Heart right ventricle (tissue), 16 donors: ENCODE results near the gene ACSBG1. TPM values are rescaled to one million over a fixed set of nuclear protein-coding genes. Genes with fewer than 3 reads are reported as not detected.

Experiments used
- ATAC-seq, 8 donors: fragments of 200-7000 bp; cut with Tn5 transposase; one replicate each; pipeline ENCODE4 v1.9.1; 2020; ENCODE audit warnings: mild to moderate bottlenecking in 8 of 8, moderate library complexity in 8 of 8, moderate number of reproducible peaks in 1 of 8
- DNase-seq, 2 donors: peaks; one replicate each; pipeline ENCODE4 v3.0.0-alpha.2; 2020
- H3K27ac ChIP-seq, 10 donors: fragments of 200-600 bp; sonication (generic) in 2 of 10; one replicate each; pipeline versions ENCODE4 v1.5.0 to v1.8.0; 2020 to 2022; ENCODE audit warnings: mild to moderate bottlenecking in 3 of 10
- H3K27me3 ChIP-seq, 7 donors: fragments of 200-600 bp; one replicate each; pipeline ENCODE4 v1.8.0; 2021 to 2022; ENCODE audit warnings: mild to moderate bottlenecking in 2 of 7
- H3K36me3 ChIP-seq, 9 donors: fragments of 200-600 bp; sonication (generic) in 1 of 9; one replicate each; pipeline versions ENCODE4 v1.5.0 to v1.8.0; 2020 to 2022; ENCODE audit warnings: mild to moderate bottlenecking in 2 of 9
- H3K4me1 ChIP-seq, 9 donors: fragments of 200-600 bp; sonication (generic) in 1 of 9; one replicate each; pipeline versions ENCODE4 v1.5.0 to v1.8.0; 2020 to 2022; ENCODE audit warnings: mild to moderate bottlenecking in 4 of 9
- H3K4me3 ChIP-seq, 10 donors: fragments of 200-600 bp; sonication (generic) in 2 of 10; one replicate each; pipeline versions ENCODE4 v1.5.0 to v1.8.0; 2020 to 2022; ENCODE audit warnings: mild to moderate bottlenecking in 7 of 10, moderate library complexity in 2 of 10
- H3K9me3 ChIP-seq, 11 donors: fragments of 200-600 bp in 10 of 11; sonication (generic) in 2 of 11; one replicate each; pipeline versions ENCODE4 v1.5.0 to v1.8.0; 2013 to 2022; ENCODE audit warnings: mild to moderate bottlenecking in 2 of 11, control low read depth in 1 of 11, moderate library complexity in 1 of 11
- CTCF ChIP-seq, 9 donors: fragments of 200-600 bp; sonication (generic) in 2 of 9; IDR thresholded peaks; one replicate each; pipeline versions ENCODE4 v1.5.0 to v1.8.0; 2021 to 2022; ENCODE audit warnings: antibody characterized with exemption in 9 of 9, mild to moderate bottlenecking in 5 of 9, moderate library complexity in 1 of 9
- WGBS, 2 donors: extraction: QIAGEN DNeasy Blood & Tissue Kit; methylation state at CpG; one replicate each; pipeline ENCODE4 v1.1.7; 2013; ENCODE audit warnings: inconsistent platforms in 1 of 2; 5-methylcytosine and 5-hydroxymethylcytosine counted together
- intact Hi-C, 10 donors: fragments of 100-400 bp; cut with DNase I; formaldehyde crosslinking; loops; one replicate each; pipeline versions ENCODE4 v1.11.1 to v1.14.2; 2022
- polyA plus RNA-seq, 2 donors: library from polyadenylated mRNA; stranded (reverse); fragments of 200-250 nt; gene quantifications; one replicate each; pipeline ENCODE4 v1.2.3, GENCODE V29; 2013
- total RNA-seq, 10 donors: library from RNA; stranded (reverse); fragmentation: NEBNext Ultra II Directional in 3 of 10; extraction: Animal tissue kit (Norgen Biotek cat#: 25700) in 3 of 10; gene quantifications; one replicate each; pipeline versions ENCODE4 v1.2.1 to v1.2.4, GENCODE V29; 2021 to 2023
- donor health status: Arrhythmogenic right ventricular cardiomyopathy.
- donor health status: ischemic (EF 13 %, LVEDD 7.1; RV severe dilation, severe dysfunction).
- donor health status: healthy with polysubstance abuse.
- donor health status: DM: no; HTN: yes; CAD: no.
- donor health status: DM: no; HTN: no; CAD: no.
- donor health status: ischemic (EF 25% LVEDD 6.9; RV normal size, moderate dysfunction).
- donor health status: ischemic (EF 25% LVEDD 5.7; RV mildly dilated, moderate dysfunction).
- donor health status: healthy.
- donor health status: DM: yes; HTN: yes; CAD: no.
- donor health status: Ischemic cardiomyopathy.
- donor health status: ischemic (EF 35%, LVEDD 5.7; RV mildly dilated, moderate dysfunction).
- donor health status: nonischemic (EF 11% LVEDD 7.7; RV severe dilation, severe dysfunction).
- donor health status: DM: yes; HTN: yes; CAD: no.
- donor health status: PGD.
- donor health status: ischemic (EF 29% LVEDD 5.4; RV normal size, mild dysfunction).
- donor health status: nonischemic (EF 23%, LVEDD 6.1; RV moderate dilation, normal function).

Gene ACSBG1
- total and polyA plus RNA-seq, 12 donors = 0.22 to 0.65 (median 0.44) TPM; not detected in 8

GRCh38 chr15:78133801-78134200 is 100.6 kb downstream of the ACSBG1 start:
- H3K4me3 ChIP-seq = no peak overlapping the region
- ATAC-seq (no peak), DNase-seq (no peak)
- no peaks in the 10 kb centered on the region for H3K9me3 ChIP-seq
- H3K4me1 ChIP-seq = peaks cover 0 to 13% (median 10%) of the 10 kb centered on the region in 9 donors
- TF ChIP-seq CTCF (IDR thresholded peaks at IDR 0.05) = no peak
- no peaks in the 10 kb centered on the region for H3K27me3 ChIP-seq
- H3K27ac ChIP-seq = no peak overlapping the region
- H3K36me3 ChIP-seq = no peaks in the 10 kb centered on the region
- 97 to 98% methylated on average over 2 of the region's 2 CpGs for WGBS, 2 donors
- intact Hi-C loops = loop anchor here in 5 of 10 donors (5.0 to 10.0 kb wide), 3 partner anchors 38 to 108 kb away; no protein-coding TSS in a partner anchor

GRCh38 chr15:78131295-78132061 is 102.9 kb downstream of the ACSBG1 start, which contains the start of gene CIB2:
Gene CIB2 (minus strand): TSS chr15:78131445. CDS start chr15:78131215, 230 bp downstream.
- Histone ChIP-seq H3K27me3 (no peaks in the 10 kb centered on the region), H3K4me1 (peaks cover 0 to 13% (median 10%) of the 10 kb centered on the region in 9 donors), H3K4me3 (peak within 1 kb of the TSS; percentile 56 to 95 (median 80)), H3K27ac (peak within 1 kb of the TSS; percentile 71 to 91 (median 84)), H3K9me3 (no peaks in the 10 kb centered on the region), H3K36me3 (no peaks in the 10 kb centered on the region)
- WGBS, 2 donors = 1% methylated on average over 67 to 79 of the region's 79 CpGs
- intact Hi-C loops = loop anchor here in 6 of 10 donors (2.0 to 10.0 kb wide), 4 partner anchors 17 to 111 kb away; partner anchors contain the start of gene IDH3A (in 1 of the 6)
- peak; percentile 63 to 94 (median 85) for TF ChIP-seq CTCF (IDR thresholded peaks at IDR 0.05)
- peak; percentile 86 to 95 (median 90) for ATAC-seq
- DNase-seq = peak; percentile 60 to 81

- no peak for DNase-seq
- 28 to 37% methylated on average over 42 to 51 of the region's 51 CpGs for WGBS, 2 donors
- Histone ChIP-seq H3K27me3 (no peaks in the 10 kb centered on the region), H3K27ac (peak overlapping the region in 8 of 10 donors; percentile 71 to 91 (median 84)), H3K36me3 (no peaks in the 10 kb centered on the region), H3K9me3 (no peaks in the 10 kb centered on the region), H3K4me3 (peak overlapping the region; percentile 56 to 95 (median 80)), H3K4me1 (peaks cover 0 to 13% (median 10%) of the 10 kb centered on the region in 9 donors)
- intact Hi-C loops = loop anchor here in 6 of 10 donors (2.0 to 10.0 kb wide), 4 partner anchors 18 to 112 kb away; partner anchors contain the start of gene IDH3A (in 1 of the 6)
- peak in 2 of 8 donors; percentile 4 to 42 for ATAC-seq
- TF ChIP-seq CTCF (IDR thresholded peaks at IDR 0.05) = no peak
Measured at GRCh38 chr15:78130466-78131294, 103.7 kb downstream of the ACSBG1 start.

- H3K9me3 ChIP-seq = no peaks in the 10 kb centered on the region
- H3K4me3 ChIP-seq = no peak overlapping the region
- no peak for TF ChIP-seq CTCF (IDR thresholded peaks at IDR 0.05)
- H3K27me3 ChIP-seq = no peaks in the 10 kb centered on the region
- intact Hi-C loops = loop anchor here in 8 of 10 donors (2.0 to 10.0 kb wide), 6 partner anchors 19 to 112 kb away; partner anchors contain the start of gene IDH3A (in 1 of the 8)
- 93% methylated on average over 5 of the region's 5 CpGs for WGBS, 2 donors
- no peak overlapping the region for H3K27ac ChIP-seq
- DNase-seq = no peak
- H3K36me3 ChIP-seq = no peaks in the 10 kb centered on the region
- no peak for ATAC-seq
- H3K4me1 ChIP-seq = peaks cover 0 to 13% (median 10%) of the 10 kb centered on the region in 9 donors
Measured at GRCh38 chr15:78129751-78130287, 104.5 kb downstream of the ACSBG1 start.
